Left cardiac atrium (tissue), 4 donors: ENCODE measurements around the gene CCDC102B. TPM values are rescaled to one million over a fixed set of nuclear protein-coding genes. Genes with fewer than 3 reads are reported as not detected.
"Not testable (repeated sequence)": the region's sequence is repeated elsewhere in the genome, so short reads cannot be mapped to it uniquely, and the experiment has no call there.

ENCODE experiments used
- ATAC-seq, 2 donors: fragments of 200-7000 bp; cut with Tn5 transposase; one replicate each; pipeline ENCODE4 v1.9.1; 2020; ENCODE audit warnings: mild to moderate bottlenecking in 2 of 2, moderate library complexity in 2 of 2
- DNase-seq: peaks from one replicate; pipeline ENCODE4 v3.0.0-alpha.2; 2020
- intact Hi-C, 2 donors: fragments of 100-400 bp; cut with DNase I; formaldehyde crosslinking; loops; one replicate each; pipeline versions ENCODE4 v1.14.1 to v1.15.1; 2022 to 2023
- total RNA-seq, 2 donors: library from RNA; stranded (reverse); fragmentation: NEBNext Ultra II Directional; extraction: Animal tissue kit (Norgen Biotek cat#: 25700); gene quantifications; one replicate each; pipeline ENCODE4 v1.2.1, GENCODE V29; 2021
- donor health status: DM: no; HTN: yes; CAD: no.
- donor health status: DM: no; HTN: yes; CAD: no; lungs with severe emphysema.
- donor health status: DM: yes; HTN: yes; CAD: no.
- donor health status: Dilated cardiomyopathy.

CCDC102B gene
- total RNA-seq, 2 donors from 2014 or later: 7.4 to 8.6 TPM

- DNase-seq (no peak), ATAC-seq (no peak)
- intact Hi-C loops: no loop called here
These were observed 146.4 kb downstream of the CCDC102B start for GRCh38 chr18:68944330-68944729.

- peak; percentile 21 to 55 for ATAC-seq
- no peak for DNase-seq
- intact Hi-C loops: no loop called here
These were observed 146.9 kb downstream of the CCDC102B start for GRCh38 chr18:68944826-68945225.

GRCh38 chr18:68948622-68949021 lies 150.7 kb downstream of the CCDC102B start:
- ATAC-seq (no peak), DNase-seq (no peak)
- intact Hi-C loops: no loop called here

- intact Hi-C loops: loop anchor here in 1 of 2 donors (10.0 kb wide), 1 partner anchor 60 kb away; no protein-coding TSS in a partner anchor
- no peak for DNase-seq
- no peak for ATAC-seq
These were observed 156.9 kb downstream of the CCDC102B start for GRCh38 chr18:68954738-68955137.

- intact Hi-C loops: loop anchor here in 1 of 2 donors (10.0 kb wide), 1 partner anchor 58 kb away; no protein-coding TSS in a partner anchor
- ATAC-seq (no peak), DNase-seq (no peak)
These were observed 158.8 kb downstream of the CCDC102B start for GRCh38 chr18:68956650-68957049.

- intact Hi-C loops: no loop called here
- peak; percentile 53 to 55 for ATAC-seq
- DNase-seq: peak; percentile 28
These were observed 162.5 kb downstream of the CCDC102B start for GRCh38 chr18:68960355-68960754.

GRCh38 chr18:68962623-68963022 lies 164.7 kb downstream of the CCDC102B start:
- DNase-seq (no peak), ATAC-seq (no peak)
- intact Hi-C loops: no loop called here

- ATAC-seq (no peak), DNase-seq (no peak)
- intact Hi-C loops: no loop called here
These were observed 167.9 kb downstream of the CCDC102B start for GRCh38 chr18:68965817-68966216.

- no peak for ATAC-seq
- no peak for DNase-seq
- intact Hi-C loops: no loop called here
These were observed 171.1 kb downstream of the CCDC102B start for GRCh38 chr18:68969027-68969426.

GRCh38 chr18:68972176-68972575 lies 174.3 kb downstream of the CCDC102B start:
- ATAC-seq (no peak), DNase-seq (no peak)
- intact Hi-C loops: no loop called here

- intact Hi-C loops: no loop called here
- DNase-seq (no peak), ATAC-seq (no peak)
These were observed 181.9 kb downstream of the CCDC102B start for GRCh38 chr18:68979737-68980136.

- DNase-seq (no peak), ATAC-seq (no peak)
- intact Hi-C loops: no loop called here
These were observed 185.2 kb downstream of the CCDC102B start for GRCh38 chr18:68983126-68983525.

GRCh38 chr18:68984342-68984741 lies 186.5 kb downstream of the CCDC102B start:
- intact Hi-C loops: no loop called here
- no peak for ATAC-seq
- no peak for DNase-seq

GRCh38 chr18:68985172-68985820 lies 187.4 kb downstream of the CCDC102B start:
- intact Hi-C loops: no loop called here
- ATAC-seq (no peak), DNase-seq (no peak)

- intact Hi-C loops: no loop called here
- DNase-seq (no peak), ATAC-seq (no peak)
These were observed 193.4 kb downstream of the CCDC102B start for GRCh38 chr18:68991286-68991685.

GRCh38 chr18:68992719-68993482 lies 195.0 kb downstream of the CCDC102B start:
- ATAC-seq (no peak), DNase-seq (no peak)
- intact Hi-C loops: no loop called here

GRCh38 chr18:68995675-68996074 lies 197.8 kb downstream of the CCDC102B start:
- intact Hi-C loops: no loop called here
- DNase-seq (no peak), ATAC-seq (no peak)

GRCh38 chr18:68997845-68998244 lies 200.0 kb downstream of the CCDC102B start:
- no peak for ATAC-seq
- intact Hi-C loops: no loop called here
- no peak for DNase-seq

GRCh38 chr18:69000366-69000765 lies 202.5 kb downstream of the CCDC102B start:
- no peak for ATAC-seq
- no peak for DNase-seq
- intact Hi-C loops: no loop called here

GRCh38 chr18:69002233-69002632 lies 204.4 kb downstream of the CCDC102B start:
- no peak for DNase-seq
- intact Hi-C loops: no loop called here
- no peak for ATAC-seq

- ATAC-seq, intact Hi-C loops, DNase-seq: not testable (repeated sequence)
These were observed 208.3 kb downstream of the CCDC102B start for GRCh38 chr18:69006212-69006611.
